Heart right ventricle (tissue), 16 donors: Measurements from ENCODE around the gene ALOX5AP. TPM values are rescaled to one million over a fixed set of nuclear protein-coding genes. Genes with fewer than 3 reads are reported as not detected.

Experiments used
- ATAC-seq, 8 donors: fragments of 200-7000 bp; cut with Tn5 transposase; one replicate each; pipeline ENCODE4 v1.9.1; 2020; ENCODE audit warnings: mild to moderate bottlenecking in 8 of 8, moderate library complexity in 8 of 8, moderate number of reproducible peaks in 1 of 8
- DNase-seq, 2 donors: peaks; one replicate each; pipeline ENCODE4 v3.0.0-alpha.2; 2020
- H3K27ac ChIP-seq, 10 donors: fragments of 200-600 bp; sonication (generic) in 2 of 10; one replicate each; pipeline versions ENCODE4 v1.5.0 to v1.8.0; 2020 to 2022; ENCODE audit warnings: mild to moderate bottlenecking in 3 of 10
- H3K27me3 ChIP-seq, 7 donors: fragments of 200-600 bp; one replicate each; pipeline ENCODE4 v1.8.0; 2021 to 2022; ENCODE audit warnings: mild to moderate bottlenecking in 2 of 7
- H3K36me3 ChIP-seq, 9 donors: fragments of 200-600 bp; sonication (generic) in 1 of 9; one replicate each; pipeline versions ENCODE4 v1.5.0 to v1.8.0; 2020 to 2022; ENCODE audit warnings: mild to moderate bottlenecking in 2 of 9
- H3K4me1 ChIP-seq, 9 donors: fragments of 200-600 bp; sonication (generic) in 1 of 9; one replicate each; pipeline versions ENCODE4 v1.5.0 to v1.8.0; 2020 to 2022; ENCODE audit warnings: mild to moderate bottlenecking in 4 of 9
- H3K4me3 ChIP-seq, 10 donors: fragments of 200-600 bp; sonication (generic) in 2 of 10; one replicate each; pipeline versions ENCODE4 v1.5.0 to v1.8.0; 2020 to 2022; ENCODE audit warnings: mild to moderate bottlenecking in 7 of 10, moderate library complexity in 2 of 10
- H3K9me3 ChIP-seq, 11 donors: fragments of 200-600 bp in 10 of 11; sonication (generic) in 2 of 11; one replicate each; pipeline versions ENCODE4 v1.5.0 to v1.8.0; 2013 to 2022; ENCODE audit warnings: mild to moderate bottlenecking in 2 of 11, control low read depth in 1 of 11, moderate library complexity in 1 of 11
- CTCF ChIP-seq, 9 donors: fragments of 200-600 bp; sonication (generic) in 2 of 9; IDR thresholded peaks; one replicate each; pipeline versions ENCODE4 v1.5.0 to v1.8.0; 2021 to 2022; ENCODE audit warnings: antibody characterized with exemption in 9 of 9, mild to moderate bottlenecking in 5 of 9, moderate library complexity in 1 of 9
- WGBS, 2 donors: extraction: QIAGEN DNeasy Blood & Tissue Kit; methylation state at CpG; one replicate each; pipeline ENCODE4 v1.1.7; 2013; ENCODE audit warnings: inconsistent platforms in 1 of 2; 5-methylcytosine and 5-hydroxymethylcytosine counted together
- intact Hi-C, 10 donors: fragments of 100-400 bp; cut with DNase I; formaldehyde crosslinking; loops; one replicate each; pipeline versions ENCODE4 v1.11.1 to v1.14.2; 2022
- polyA plus RNA-seq, 2 donors: library from polyadenylated mRNA; stranded (reverse); fragments of 200-250 nt; gene quantifications; one replicate each; pipeline ENCODE4 v1.2.3, GENCODE V29; 2013
- total RNA-seq, 10 donors: library from RNA; stranded (reverse); fragmentation: NEBNext Ultra II Directional in 3 of 10; extraction: Animal tissue kit (Norgen Biotek cat#: 25700) in 3 of 10; gene quantifications; one replicate each; pipeline versions ENCODE4 v1.2.1 to v1.2.4, GENCODE V29; 2021 to 2023
- donor health status: Arrhythmogenic right ventricular cardiomyopathy.
- donor health status: ischemic (EF 13 %, LVEDD 7.1; RV severe dilation, severe dysfunction).
- donor health status: healthy with polysubstance abuse.
- donor health status: DM: no; HTN: yes; CAD: no.
- donor health status: DM: no; HTN: no; CAD: no.
- donor health status: ischemic (EF 25% LVEDD 6.9; RV normal size, moderate dysfunction).
- donor health status: ischemic (EF 25% LVEDD 5.7; RV mildly dilated, moderate dysfunction).
- donor health status: healthy.
- donor health status: DM: yes; HTN: yes; CAD: no.
- donor health status: Ischemic cardiomyopathy.
- donor health status: ischemic (EF 35%, LVEDD 5.7; RV mildly dilated, moderate dysfunction).
- donor health status: nonischemic (EF 11% LVEDD 7.7; RV severe dilation, severe dysfunction).
- donor health status: DM: yes; HTN: yes; CAD: no.
- donor health status: PGD.
- donor health status: ischemic (EF 29% LVEDD 5.4; RV normal size, mild dysfunction).
- donor health status: nonischemic (EF 23%, LVEDD 6.1; RV moderate dilation, normal function).

The ALOX5AP gene
- total and polyA plus RNA-seq, 12 donors, result 0.95 to 19.5 (median 4.6) TPM

- 56 to 61% methylated on average over 8 of the region's 8 CpGs for WGBS, 2 donors
- Histone ChIP-seq H3K27ac (peak overlapping the region in 3 of 10 donors; percentile 40 to 44 (median 41)), H3K27me3 (peaks cover 0 to 6% (median 0%) of the 10 kb centered on the region in 7 donors), H3K4me1 (peaks cover 0 to 36% (median 16%) of the 10 kb centered on the region in 9 donors), H3K36me3 (no peaks in the 10 kb centered on the region), H3K4me3 (peak overlapping the region in 3 of 10 donors; percentile 7 to 14 (median 9)), H3K9me3 (no peaks in the 10 kb centered on the region)
- DNase-seq (no peak), ATAC-seq (peak; percentile 12 to 84 (median 59))
- intact Hi-C loops, result no loop called here
- TF ChIP-seq CTCF (IDR thresholded peaks at IDR 0.05), result no peak
These were observed 38.0 kb upstream of the ALOX5AP start for GRCh38 chr13:30697177-30697953.

GRCh38 chr13:30697996-30698401 is 37.3 kb upstream of the ALOX5AP start:
- no peak for TF ChIP-seq CTCF (IDR thresholded peaks at IDR 0.05)
- Histone ChIP-seq H3K36me3 (no peaks in the 10 kb centered on the region), H3K4me1 (peaks cover 0 to 36% (median 16%) of the 10 kb centered on the region in 9 donors), H3K27me3 (peaks cover 0 to 6% (median 0%) of the 10 kb centered on the region in 7 donors), H3K27ac (peak overlapping the region in 3 of 10 donors; percentile 40 to 44 (median 41)), H3K4me3 (peak overlapping the region in 3 of 10 donors; percentile 7 to 14 (median 9)), H3K9me3 (no peaks in the 10 kb centered on the region)
- DNase-seq (no peak), ATAC-seq (no peak)
- WGBS, 2 donors, result 51 to 59% methylated on average over 7 of the region's 7 CpGs
- intact Hi-C loops, result no loop called here

- 89 to 92% methylated on average over 15 of the region's 15 CpGs for WGBS, 2 donors
- ATAC-seq, result no peak
- DNase-seq, result no peak
- Histone ChIP-seq H3K4me1 (peaks cover 0 to 36% (median 16%) of the 10 kb centered on the region in 9 donors), H3K36me3 (no peaks in the 10 kb centered on the region), H3K27me3 (peaks cover 0 to 6% (median 0%) of the 10 kb centered on the region in 7 donors), H3K4me3 (no peak overlapping the region), H3K9me3 (no peaks in the 10 kb centered on the region), H3K27ac (peak overlapping the region in 1 of 10 donors; percentile 44)
- intact Hi-C loops, result no loop called here
- no peak for TF ChIP-seq CTCF (IDR thresholded peaks at IDR 0.05)
These were observed 36.8 kb upstream of the ALOX5AP start for GRCh38 chr13:30698488-30699005.

GRCh38 chr13:30700364-30700763 is 35.0 kb upstream of the ALOX5AP start:
- no peaks in the 10 kb centered on the region for H3K36me3 ChIP-seq
- no peak for DNase-seq
- H3K27me3 ChIP-seq, result peaks cover 0 to 6% (median 0%) of the 10 kb centered on the region in 7 donors
- WGBS, 2 donors, result 66 to 67% methylated on average over 5 of the region's 5 CpGs
- H3K4me1 ChIP-seq, result peaks cover 0 to 34% (median 16%) of the 10 kb centered on the region in 9 donors
- ATAC-seq, result no peak
- no peak for TF ChIP-seq CTCF (IDR thresholded peaks at IDR 0.05)
- no peaks in the 10 kb centered on the region for H3K9me3 ChIP-seq
- intact Hi-C loops, result no loop called here
- no peak overlapping the region for H3K4me3 ChIP-seq
- H3K27ac ChIP-seq, result no peak overlapping the region
